HG02852 (cell line): Measurements from ENCODE around the gene TARP.

Source experiments
- ATAC-seq: cut with Tn5 transposase; IDR thresholded peaks from one replicate; pipeline ENCODE4 v1.9.1; 2021; ENCODE audit warnings: mild to moderate bottlenecking, moderate library complexity; ENCODE audit not compliant: unreplicated experiment

Gene TARP

DNA sequence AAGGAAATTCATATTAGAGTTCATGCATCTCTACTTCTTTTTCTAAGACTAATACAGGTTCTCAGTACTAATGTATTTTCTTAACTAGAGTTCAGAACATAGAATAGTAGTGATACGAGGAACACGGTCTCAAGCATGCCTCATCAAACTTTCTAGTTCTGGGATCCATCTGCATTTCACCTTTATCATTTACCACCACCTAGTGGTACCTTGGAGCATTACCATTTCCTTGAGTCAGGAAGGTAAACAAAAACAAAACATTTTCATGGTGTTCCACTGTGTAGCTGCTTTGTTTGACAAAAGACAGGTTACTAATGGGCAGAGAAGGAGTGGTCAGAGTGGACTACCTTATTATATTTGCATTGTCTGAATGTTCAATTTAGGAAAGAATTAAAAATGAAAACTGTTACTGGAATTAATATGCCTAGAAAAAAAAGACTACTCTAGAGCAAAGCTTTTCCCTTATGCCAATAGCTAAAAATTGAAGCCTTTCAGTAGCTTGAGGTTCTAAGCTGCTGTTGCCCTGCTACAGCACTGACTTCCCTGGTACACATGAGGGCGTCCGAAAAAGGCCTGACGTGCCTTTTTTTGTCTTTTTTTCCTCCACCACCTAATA, 50.8 kb downstream of the TARP start:
- ATAC-seq = peak; percentile 68

GRCh38 chr7:38220452-38220851, 53.0 kb downstream of the TARP start:
- ATAC-seq = no peak

DNA sequence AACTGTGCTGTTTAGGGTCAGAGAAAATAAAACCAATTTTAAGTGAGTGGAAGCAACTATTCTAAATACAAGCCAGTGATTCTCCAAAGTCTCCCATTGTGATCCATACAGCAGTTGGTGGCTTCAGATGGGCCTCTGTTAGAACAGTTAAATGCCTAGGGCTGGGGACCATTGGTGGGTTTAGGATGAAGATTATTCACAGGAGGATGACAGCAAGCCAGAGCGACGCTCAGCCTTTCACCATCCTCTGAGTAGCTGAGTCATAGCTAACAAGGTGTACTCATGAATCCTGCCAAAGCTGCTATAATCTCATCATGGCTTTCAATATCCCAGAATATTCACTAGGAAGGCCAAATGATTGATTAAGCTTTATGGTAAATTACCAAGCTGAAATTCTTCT, 55.8 kb downstream of the TARP start:
- ATAC-seq = no peak

GRCh38 chr7:38215735-38216670, 57.4 kb downstream of the TARP start:
- ATAC-seq = peak; percentile 92

DNA sequence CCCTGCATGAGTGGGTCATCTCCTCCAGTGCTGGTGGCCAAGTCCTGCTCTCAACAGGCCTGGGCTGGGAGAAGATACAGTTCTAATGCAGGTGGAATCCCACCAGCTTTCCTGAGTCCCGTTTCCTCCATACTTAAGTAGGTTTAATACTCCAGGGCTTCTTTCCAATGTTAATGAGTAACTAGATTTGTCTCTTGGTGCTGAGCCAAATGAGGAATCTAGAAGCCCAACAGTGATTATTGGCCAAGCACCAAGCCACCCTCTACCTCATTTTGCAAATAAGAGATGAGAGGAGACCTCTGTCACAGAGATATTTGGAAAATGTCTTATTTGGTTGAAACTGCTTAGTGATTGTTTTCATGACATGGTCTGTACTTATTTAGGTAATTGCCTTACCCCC, 58.3 kb downstream of the TARP start:
- no peak for ATAC-seq

DNA sequence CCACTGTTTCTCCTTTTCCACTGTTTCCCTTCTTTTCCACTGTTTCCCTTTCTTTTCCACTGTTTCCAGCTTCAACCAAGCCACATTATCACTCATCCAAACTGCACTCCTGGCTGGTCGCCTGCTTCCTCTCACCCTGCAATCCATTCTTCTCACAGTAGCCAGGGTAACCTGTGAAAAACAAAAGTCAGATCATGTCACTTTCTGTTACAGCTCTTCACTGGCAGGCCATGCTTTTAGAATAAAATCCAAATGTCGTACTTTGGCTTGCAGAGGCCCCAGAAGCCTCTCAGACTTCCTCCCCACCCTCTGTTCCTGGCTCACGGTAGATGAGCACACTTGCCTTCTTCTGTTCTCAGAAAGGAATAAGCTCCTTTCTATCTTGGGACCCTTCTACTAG, 61.5 kb downstream of the TARP start:
- ATAC-seq = no peak

GRCh38 chr7:38211486-38211885, 62.0 kb downstream of the TARP start:
- ATAC-seq = no peak
